ENCODE results near the gene TNRC6A. TPM values are rescaled to one million over a fixed set of nuclear protein-coding genes. Genes with fewer than 3 reads are reported as not detected.

Gene TNRC6A
- total RNA-seq, 2 donors from 2014 or later, result 81.5 to 84.7 TPM

GRCh38 chr16:24713379-24713778 is 16.1 kb upstream of the TNRC6A start:
- Mint-ChIP-seq H3K36me3 (ENCODE audit: low read depth) (no peaks in the 10 kb centered on the region), H3K9me3 (peaks cover 13% of the 10 kb centered on the region), H3K27ac (no peak overlapping the region), H3K4me3 (no peak overlapping the region), H3K4me1 (no peaks in the 10 kb centered on the region), H3K27me3 (ENCODE audit: insufficient read depth) (no peaks in the 10 kb centered on the region)
- TF ChIP-seq CTCF (conservative IDR thresholded peaks at IDR 0.05), result no peak
- DNase-seq, result no peak
- H3K9ac ChIP-seq (ENCODE audit: extremely low read depth, low read length, poor library complexity, severe bottlenecking), result no peak overlapping the region
- H3K9me3 ChIP-seq (ENCODE audit: control insufficient read depth, low read length), result peaks cover 3% of the 10 kb centered on the region
- no peaks in the 10 kb centered on the region for H3K27me3 ChIP-seq (ENCODE audit: control insufficient read depth, insufficient read depth, low read length, poor library complexity, severe bottlenecking)
- H3K36me3 ChIP-seq (ENCODE audit: control insufficient read depth, insufficient read depth, low read length), result no peaks in the 10 kb centered on the region
- no peaks in the 10 kb centered on the region for H3K4me1 ChIP-seq (ENCODE audit: control insufficient read depth, insufficient read depth, low read length)
- no peak overlapping the region for H3K27ac ChIP-seq (ENCODE audit: low read depth, low read length)
- H3K4me3 ChIP-seq (ENCODE audit: low read length), result no peak overlapping the region

- no peak overlapping the region for H3K27ac ChIP-seq (ENCODE audit: low read depth, low read length)
- DNase-seq, result no peak
- no peaks in the 10 kb centered on the region for H3K36me3 ChIP-seq (ENCODE audit: control insufficient read depth, insufficient read depth, low read length)
- H3K4me1 ChIP-seq (ENCODE audit: control insufficient read depth, insufficient read depth, low read length), result no peaks in the 10 kb centered on the region
- H3K9ac ChIP-seq (ENCODE audit: extremely low read depth, low read length, poor library complexity, severe bottlenecking), result no peak overlapping the region
- Mint-ChIP-seq H3K4me1 (no peaks in the 10 kb centered on the region), H3K27ac (no peak overlapping the region), H3K27me3 (ENCODE audit: insufficient read depth) (no peaks in the 10 kb centered on the region), H3K4me3 (no peak overlapping the region), H3K36me3 (ENCODE audit: low read depth) (no peaks in the 10 kb centered on the region), H3K9me3 (peaks cover 13% of the 10 kb centered on the region)
- no peaks in the 10 kb centered on the region for H3K27me3 ChIP-seq (ENCODE audit: control insufficient read depth, insufficient read depth, low read length, poor library complexity, severe bottlenecking)
- WGBS, 2 experiments (ENCODE audit: insufficient coverage in 1 of 2, insufficient read length in 1 of 2), result 93 to 96% methylated on average over 3 to 5 of the region's 6 CpGs
- TF ChIP-seq CTCF (conservative IDR thresholded peaks at IDR 0.05), result no peak
- peaks cover 3% of the 10 kb centered on the region for H3K9me3 ChIP-seq (ENCODE audit: control insufficient read depth, low read length)
- H3K4me3 ChIP-seq (ENCODE audit: low read length), result no peak overlapping the region
Measured at GRCh38 chr16:24717411-24717810, 12.0 kb upstream of the TNRC6A start.

- Histone ChIP-seq H3K4me3 (ENCODE audit: low read length) (no peak overlapping the region), H3K9ac (ENCODE audit: extremely low read depth, low read length, poor library complexity, severe bottlenecking) (no peak overlapping the region), H3K27ac (ENCODE audit: low read depth, low read length) (no peak overlapping the region), H3K27me3 (ENCODE audit: control insufficient read depth, insufficient read depth, low read length, poor library complexity, severe bottlenecking) (no peaks in the 10 kb centered on the region), H3K36me3 (ENCODE audit: control insufficient read depth, insufficient read depth, low read length) (no peaks in the 10 kb centered on the region), H3K9me3 (ENCODE audit: control insufficient read depth, low read length) (no peaks in the 10 kb centered on the region), H3K4me1 (ENCODE audit: control insufficient read depth, insufficient read depth, low read length) (no peaks in the 10 kb centered on the region)
- Mint-ChIP-seq H3K36me3 (ENCODE audit: low read depth) (no peaks in the 10 kb centered on the region), H3K4me3 (no peak overlapping the region), H3K9me3 (peaks cover 8% of the 10 kb centered on the region), H3K27ac (no peak overlapping the region), H3K4me1 (no peaks in the 10 kb centered on the region), H3K27me3 (ENCODE audit: insufficient read depth) (no peaks in the 10 kb centered on the region)
- no peak for DNase-seq
- 90 to 100% methylated on average over 1 to 2 of the region's 6 CpGs for WGBS, 2 experiments (ENCODE audit: insufficient coverage in 1 of 2, insufficient read length in 1 of 2)
- TF ChIP-seq CTCF (conservative IDR thresholded peaks at IDR 0.05), result no peak
Measured at GRCh38 chr16:24718967-24719521, 10.4 kb upstream of the TNRC6A start.

Data from endodermal cell (in vitro differentiated cells).